HG03469 (cell line): Measurements from ENCODE around the gene PLEKHB2.
"Not testable (repeated sequence)": the region's sequence is repeated elsewhere in the genome, so short reads cannot be mapped to it uniquely, and the experiment has no call there.

ENCODE experiments used
- ATAC-seq: cut with Tn5 transposase; IDR thresholded peaks from one replicate; pipeline ENCODE4 v1.9.1; 2021; ENCODE audit warnings: mild to moderate bottlenecking, moderate library complexity, moderate number of reproducible peaks; ENCODE audit not compliant: unreplicated experiment

PLEKHB2 gene

DNA sequence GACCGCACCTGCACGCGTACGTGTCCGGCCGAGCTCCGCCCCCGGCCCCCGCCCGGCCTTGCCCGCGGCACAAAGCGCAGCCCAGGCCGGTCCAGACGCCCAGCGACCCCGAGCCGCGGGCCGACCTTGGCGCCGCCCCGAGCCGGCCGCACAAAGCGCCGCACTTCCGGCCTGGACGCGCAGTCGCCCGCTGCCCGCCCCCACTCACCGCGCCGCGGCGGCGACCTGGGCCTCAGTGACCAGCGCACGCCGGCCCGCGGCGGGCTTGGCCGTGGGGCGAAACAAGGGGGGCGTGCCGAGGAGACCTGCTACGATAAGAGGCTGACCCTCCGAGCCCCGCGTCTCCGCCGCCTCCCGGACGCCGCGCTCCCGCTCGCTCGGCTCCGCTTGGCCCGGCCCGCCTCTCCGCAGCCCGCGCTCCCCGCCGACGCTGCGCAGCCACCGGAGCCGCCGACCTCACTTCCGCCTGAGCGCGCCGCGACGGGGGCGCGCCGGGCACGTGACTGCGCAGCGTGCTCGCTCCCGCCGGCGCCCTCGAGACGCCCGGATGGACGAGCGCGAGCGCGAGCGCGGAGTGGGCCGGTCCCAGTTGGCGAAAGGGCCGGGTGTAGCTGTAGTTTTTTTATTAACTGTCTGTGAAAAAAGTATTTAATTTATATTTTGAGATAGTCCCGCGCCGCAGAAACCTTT, 12.0 kb upstream of the PLEKHB2 start, which contains the start of gene FAM168B:
Gene FAM168B (minus strand): TSS at position 455 of the 690 bp plus-strand sequence. CDS start 10,814 bp downstream, outside the sequence.
- ATAC-seq = peak; percentile 65

DNA sequence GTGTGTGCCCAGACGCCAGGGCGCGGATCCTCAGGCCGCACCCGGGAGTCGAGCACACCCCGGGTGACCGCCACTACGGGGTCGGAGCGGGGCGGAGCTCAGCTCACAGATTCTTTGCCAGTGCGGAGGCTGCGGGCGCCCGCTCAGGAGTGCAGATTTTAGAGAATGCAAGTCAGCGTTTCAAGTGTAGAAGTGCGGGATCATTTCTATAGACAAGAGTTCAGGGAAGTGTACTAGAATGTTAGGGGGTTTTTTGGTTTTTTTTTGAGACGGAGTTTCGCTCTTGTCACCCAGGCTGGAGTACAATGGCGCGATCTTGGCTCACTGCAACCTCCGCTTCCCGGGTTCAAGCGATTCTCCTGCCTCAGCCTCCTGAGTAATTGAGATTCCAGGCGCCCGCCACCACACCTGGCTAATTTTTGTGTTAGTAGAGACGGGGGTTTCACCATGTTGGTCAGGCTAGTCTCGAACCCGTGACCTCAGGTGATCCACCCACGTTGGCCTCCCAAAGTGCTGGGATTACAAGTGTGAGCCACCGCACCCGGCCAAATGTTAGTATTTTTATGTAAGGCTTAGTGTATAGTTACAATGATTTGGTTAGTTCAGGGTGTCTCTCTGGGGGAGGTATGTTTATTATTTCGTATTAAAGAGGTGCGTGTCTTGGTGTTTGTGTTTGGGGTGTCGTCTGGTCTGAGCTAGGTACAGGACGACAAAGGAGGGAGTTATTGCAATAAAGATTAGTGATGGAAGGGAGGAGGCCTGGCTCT, 11.3 kb upstream of the PLEKHB2 start:
- peak; percentile 56 for ATAC-seq

DNA sequence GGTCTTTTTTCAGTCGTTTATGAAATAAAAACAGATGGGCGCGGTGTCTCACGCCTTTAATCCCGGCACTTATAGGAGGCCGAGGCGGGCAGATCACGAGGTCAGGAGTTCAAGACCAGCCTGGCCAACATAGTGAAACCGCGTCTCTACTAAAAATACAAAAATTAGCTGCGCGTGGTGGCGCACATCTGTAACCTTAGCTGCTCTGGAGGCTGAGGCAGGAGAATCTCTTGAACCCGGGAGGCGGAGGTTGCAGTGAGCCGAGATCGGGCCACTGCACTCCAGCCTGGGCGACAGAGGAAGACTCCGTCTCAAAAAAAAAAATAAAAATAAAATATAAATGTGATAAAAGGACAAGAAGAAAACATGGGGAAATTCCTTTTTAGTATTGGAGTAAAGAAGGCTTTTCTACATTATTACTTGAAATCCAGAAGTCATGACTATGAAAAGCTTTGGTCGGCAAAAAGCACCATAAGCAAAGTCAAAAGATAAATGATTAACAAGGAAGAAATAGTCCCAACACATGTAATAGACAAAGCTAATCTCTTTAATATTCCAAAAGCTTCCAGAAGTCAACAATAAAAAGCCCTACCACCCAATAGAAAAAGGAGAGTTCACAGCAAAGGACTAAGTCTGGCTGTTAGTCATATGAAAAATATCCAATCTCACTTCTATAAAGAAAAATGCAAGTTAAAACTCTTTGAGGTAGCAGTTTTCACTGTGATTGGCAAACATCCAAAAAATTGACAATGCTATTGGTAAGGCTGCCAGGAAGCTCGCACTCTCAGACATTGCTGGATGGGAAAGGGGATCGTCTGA, 10.5 kb upstream of the PLEKHB2 start:
- ATAC-seq = no peak

DNA sequence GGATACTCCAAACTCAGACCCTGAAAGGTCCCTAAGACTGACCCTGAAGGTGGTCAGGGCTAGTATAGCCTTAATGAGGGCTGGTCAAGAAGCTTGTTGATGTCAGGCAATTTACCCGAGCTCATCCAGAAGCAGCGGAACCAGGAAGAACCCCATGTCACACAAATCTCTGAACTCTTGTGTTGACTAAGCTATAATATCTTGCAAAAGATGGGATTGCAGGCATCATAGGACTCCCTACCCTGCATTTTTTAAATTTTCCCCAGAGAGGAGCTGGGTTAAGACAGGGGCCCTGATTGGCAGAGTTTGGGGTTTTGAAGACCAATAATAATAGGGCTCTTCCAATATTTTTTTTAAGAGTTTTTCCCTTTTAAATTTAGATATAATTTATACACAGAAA, 2.0 kb upstream of the PLEKHB2 start:
- no peak for ATAC-seq

DNA sequence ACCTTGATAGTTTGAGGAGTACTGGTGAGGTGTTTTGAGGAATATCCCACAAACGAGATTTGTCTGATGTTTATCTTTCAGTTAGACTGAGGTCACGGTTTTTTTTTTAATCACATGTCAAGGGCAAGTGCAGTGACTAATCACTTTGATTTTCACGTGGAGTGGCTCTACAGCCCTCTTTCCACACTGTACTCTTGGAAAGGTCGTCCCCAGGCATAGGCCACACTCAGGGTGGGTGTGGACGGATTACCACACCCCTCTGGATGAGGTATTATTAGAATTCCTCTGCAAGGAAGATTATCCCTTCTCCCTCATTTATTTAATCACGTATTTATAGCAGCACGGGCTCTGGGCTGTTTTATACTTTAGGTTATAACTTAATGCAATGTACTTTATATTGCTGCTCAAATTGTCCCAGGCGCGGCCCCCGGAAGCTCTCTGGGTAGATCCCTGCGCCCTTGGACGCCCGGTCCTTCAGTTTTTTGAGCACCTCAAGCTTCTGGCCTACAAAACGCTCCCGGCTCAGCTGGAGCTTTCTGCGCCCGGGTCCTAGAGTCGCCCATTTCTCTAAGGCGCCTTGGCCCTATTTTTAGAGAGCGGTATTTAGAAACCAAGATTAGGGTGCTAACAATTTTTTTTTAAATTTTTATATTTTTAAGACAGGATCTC, 515 bp upstream of the PLEKHB2 start:
- peak; percentile 34 for ATAC-seq

DNA sequence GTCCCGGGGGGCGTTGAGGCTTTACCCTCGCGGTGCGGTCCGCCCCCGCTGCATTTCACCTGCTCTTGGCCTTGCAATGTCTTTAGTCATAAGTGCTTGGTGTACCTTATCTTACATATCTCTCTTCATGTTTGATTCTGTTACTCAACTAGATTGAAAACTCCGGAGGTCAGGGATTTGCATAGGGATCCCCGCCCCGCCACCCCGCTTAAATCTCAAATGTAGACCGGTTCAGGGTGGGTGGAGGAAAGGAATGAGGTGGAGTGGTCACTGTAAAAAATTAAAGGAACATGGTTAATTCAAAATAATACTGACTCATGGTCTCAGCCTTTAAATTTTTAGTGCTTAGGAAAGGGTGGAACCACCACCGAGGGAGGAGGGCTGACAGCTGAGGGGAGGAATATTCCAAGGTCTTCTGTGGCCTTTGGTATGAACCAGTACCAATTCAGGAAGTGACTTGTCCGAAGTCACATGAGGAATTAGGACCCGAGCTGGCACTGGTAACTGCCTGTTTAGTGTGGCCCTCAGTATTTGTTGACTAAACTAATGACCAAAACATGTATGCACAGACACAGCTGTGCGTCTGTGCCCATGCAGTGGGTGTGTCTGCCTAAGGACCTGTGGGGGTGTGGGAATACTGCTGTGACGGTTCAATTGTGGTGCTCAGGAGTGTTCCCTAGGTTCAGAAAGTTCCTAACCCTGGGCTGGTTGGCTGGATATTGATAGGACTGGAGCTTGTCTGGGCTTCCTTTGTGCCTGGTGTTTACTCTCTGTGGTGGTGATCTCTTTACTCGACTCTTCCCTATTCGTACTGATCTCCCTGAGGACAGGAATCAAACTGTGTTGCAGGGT, 1.0 kb downstream of the PLEKHB2 start:
- no peak for ATAC-seq

DNA sequence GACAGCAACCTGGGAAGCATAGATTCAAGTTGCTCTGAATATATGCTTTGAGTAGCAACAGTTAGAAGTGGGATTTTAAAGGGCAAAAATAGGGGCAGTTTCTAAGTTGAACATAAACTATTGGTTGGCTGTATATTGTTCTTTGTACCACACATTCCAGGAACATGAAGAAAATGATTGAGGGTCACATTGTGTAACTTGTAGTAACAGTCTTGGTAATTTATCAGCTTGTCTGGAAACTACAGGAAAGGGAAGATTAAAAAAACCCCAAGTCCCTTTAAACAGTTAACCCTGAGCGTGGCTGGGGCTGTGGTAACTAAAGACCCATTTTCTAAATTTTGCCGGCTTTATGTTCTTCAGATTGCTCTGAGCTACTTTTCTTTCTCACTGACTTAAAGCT, 7.4 kb downstream of the PLEKHB2 start:
- no peak for ATAC-seq

DNA sequence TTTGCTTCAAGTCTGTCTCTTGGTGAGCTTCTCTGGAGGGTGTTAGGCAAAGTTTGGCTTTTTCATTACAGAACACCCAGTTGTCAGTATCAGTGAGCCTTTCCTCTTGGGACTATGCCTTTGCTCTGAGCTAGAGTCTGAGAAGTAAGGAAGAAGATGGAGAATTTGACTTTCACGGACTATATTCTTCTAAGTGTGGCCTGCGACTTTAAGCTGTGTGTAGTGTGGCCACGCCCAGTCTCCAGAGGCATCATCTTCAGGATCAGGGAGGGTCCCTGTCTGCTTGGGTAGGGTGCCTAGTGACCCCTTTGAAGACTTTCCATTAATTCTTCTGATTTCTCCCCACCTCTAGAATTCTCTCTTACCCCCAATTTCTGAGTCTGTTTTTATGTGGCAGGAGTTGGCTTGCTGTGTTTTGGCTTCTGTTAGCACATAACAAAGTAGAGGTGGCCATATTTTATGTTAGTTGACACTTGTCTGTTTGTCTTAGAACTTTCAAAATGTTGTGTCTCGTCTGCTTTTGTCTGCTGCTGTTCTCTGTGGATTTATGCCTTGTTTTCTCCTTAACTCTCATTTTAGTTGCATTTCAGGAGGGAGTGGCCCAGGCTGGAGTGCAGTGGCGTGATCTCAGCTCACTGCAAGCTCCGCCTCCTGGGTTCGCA, 8.6 kb downstream of the PLEKHB2 start:
- ATAC-seq = no peak

DNA sequence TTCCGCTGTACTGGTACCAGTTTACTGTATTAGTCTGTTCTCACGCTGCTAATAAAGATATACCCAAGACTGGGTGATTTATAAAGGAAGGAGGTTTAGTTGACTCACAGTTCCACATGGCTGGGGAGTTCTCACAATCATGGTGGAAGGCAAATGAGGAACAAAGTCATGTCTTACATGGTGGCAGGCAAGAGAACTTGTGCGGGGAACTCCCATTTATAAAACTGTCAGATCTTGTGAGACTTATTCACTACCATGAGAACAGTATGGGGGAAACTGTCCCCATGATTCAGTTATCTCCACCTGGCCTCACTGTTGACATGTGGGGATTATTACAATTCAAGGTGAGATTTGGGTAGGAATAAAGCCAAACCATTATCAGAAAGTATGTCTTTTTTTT, 9.8 kb downstream of the PLEKHB2 start:
- not testable (repeated sequence) for ATAC-seq

DNA sequence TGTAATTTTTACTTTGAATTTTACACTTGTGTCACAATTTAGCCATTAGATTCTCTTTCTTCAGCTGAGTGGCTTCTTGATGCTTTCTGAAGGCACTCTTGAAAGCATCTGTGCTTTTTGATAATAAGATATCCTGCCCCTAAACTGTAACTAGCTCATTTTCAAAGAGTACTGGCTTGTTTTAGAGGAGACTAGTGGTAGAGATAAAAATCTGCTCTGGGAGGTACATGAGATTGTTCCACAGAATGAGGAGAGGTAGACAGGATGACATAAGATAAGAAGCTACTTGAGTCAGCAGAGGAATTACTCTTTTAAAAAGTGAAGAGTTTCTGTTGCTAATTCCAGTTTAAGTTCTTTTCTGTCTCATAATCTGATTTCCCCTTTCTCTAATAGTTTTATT, 10.6 kb downstream of the PLEKHB2 start:
- no peak for ATAC-seq

DNA sequence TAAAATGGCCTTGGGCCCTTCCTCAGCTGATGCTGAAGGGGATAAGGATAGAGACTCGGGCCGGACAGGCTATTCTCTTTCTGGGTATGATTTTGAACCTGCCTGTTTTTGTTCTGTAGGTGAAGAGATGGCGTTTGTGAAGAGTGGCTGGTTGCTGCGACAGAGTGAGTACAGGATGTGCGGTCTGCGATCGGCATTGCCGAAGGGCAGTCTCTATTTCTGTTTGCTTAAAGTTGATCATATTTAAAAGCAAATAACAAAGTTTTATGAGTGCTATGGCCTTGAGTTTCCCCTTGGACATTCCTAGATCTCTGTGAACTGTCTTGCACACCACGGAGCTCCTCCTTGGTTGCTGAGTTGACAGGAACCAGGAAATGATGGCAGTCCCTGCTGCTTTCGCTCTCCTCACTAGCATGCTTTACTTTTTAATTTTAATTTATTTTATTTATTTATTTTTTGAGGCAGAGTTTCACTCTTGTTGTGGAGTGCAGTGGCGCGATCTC, 15.7 kb downstream of the PLEKHB2 start:
- ATAC-seq = no peak

DNA sequence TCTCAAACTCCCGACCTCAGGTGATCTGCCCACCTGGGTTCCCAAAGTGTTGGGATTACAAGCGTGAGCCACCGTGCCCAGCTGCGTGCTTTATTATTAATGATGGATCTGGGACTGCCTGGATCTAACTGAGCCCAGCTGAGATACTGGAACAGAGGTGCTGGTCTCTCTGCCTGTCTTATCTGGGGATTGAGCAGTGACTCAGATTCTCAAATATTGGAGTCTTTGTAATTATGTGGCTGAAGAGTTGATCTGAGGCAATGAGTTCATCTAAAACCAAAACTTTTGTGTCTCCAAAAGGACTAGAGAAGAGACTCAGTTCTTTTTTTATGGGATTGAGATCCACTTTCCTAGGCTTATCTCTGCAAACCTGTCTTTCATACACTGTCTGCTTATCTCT, 16.3 kb downstream of the PLEKHB2 start:
- ATAC-seq = no peak

DNA sequence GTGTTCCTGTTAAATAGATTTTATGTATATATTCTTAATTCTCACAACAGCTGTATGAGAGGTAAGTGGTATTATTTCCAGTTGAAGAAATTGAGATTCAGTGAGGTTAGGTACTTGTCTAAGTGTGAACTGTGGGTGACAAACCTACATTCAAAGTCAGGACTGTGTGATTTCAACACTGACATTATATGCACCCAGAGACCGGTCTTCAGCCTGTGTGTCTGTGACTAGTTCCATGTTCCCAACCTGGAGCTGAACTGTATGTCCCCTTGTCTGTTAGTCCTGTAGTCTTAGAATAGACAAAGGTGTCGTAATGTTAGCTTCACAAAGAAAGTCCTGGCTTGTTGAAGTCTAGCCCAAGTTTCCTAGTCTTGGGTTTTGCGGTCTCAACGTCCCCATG, 17.4 kb downstream of the PLEKHB2 start:
- ATAC-seq = no peak

DNA sequence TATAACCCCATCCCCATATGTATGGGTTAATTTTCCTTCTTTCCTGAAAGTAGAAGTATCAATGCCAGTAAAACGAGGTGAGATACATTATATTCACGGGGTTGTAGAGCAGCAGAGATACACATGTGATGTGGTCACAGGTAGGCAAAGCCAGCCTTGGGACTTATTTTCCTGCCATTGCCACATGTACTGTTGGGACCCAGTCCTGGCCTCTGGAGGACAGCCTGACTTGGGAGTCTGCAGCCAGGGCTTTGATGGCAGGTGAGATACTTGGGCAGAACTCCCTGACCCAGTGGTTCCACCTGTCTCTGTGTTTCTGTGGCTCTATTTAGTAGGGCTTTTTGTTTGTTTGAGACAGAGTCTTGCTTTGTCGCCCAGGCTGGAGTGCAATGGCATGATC, 18.1 kb downstream of the PLEKHB2 start:
- no peak for ATAC-seq

DNA sequence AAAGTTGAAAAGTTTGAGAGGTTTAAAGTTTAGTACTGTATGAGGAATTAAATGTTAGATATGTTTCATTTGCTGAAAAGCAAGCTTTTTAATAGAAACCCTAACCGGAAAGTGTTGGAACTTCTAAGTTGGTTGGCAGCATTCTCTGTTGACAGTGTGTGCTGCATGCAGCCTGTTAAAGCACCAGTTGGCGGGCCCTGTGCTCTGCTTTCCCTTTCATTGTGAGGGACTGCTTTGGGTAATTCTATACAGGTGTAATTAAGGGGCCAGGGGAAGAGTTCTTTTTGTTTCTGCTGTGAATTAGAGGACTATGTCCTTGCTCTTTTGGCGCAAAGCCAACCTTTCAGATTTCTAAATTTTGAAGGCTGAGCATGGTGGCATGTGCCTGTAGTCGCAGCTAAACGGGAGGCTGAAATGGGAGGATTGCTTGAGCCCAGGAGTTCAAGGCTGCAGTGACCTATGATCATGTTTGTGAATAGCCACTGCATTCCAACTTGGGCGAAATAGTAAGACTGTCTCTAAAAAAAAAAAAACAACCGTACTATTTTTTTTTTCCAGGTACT, 20.1 kb downstream of the PLEKHB2 start:
- ATAC-seq = no peak

DNA sequence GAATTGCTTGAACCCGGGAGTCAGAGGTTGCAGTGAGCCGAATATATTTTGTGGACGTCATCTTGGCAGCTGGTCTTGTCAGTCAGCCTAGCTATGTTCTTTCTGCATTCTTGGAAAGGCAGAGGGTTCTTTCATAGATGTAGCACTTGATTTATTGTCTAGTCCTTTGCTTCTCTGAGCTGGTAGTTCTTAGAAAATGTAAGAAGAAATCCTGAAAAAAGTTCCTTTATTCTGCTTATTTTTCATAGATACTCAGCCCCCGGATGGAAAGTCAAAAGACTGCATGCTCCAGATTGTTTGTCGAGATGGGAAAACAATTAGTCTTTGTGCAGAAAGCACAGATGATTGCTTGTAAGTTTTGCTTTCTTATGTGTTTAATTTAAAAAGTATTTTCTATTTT, 21.3 kb downstream of the PLEKHB2 start:
- ATAC-seq = no peak

DNA sequence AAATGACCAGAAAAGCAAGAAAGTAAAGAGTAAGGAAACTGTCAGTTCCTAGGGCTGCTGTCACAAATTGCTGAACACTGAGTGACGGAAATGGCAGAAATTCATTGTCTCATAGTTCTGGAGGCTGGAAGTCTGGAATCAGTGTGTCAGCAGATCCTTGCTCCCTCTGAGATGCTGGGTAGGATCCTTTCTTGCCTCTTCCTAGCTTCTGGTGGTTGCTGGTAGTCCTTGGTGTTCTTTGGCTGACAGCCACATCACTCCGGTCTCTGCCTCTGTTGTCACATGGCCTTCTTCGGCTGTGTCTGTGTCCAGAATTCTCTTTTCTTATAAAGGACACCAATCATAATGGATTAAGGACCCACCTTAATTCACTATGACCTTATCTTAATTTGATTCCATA, 21.9 kb downstream of the PLEKHB2 start:
- ATAC-seq = no peak

DNA sequence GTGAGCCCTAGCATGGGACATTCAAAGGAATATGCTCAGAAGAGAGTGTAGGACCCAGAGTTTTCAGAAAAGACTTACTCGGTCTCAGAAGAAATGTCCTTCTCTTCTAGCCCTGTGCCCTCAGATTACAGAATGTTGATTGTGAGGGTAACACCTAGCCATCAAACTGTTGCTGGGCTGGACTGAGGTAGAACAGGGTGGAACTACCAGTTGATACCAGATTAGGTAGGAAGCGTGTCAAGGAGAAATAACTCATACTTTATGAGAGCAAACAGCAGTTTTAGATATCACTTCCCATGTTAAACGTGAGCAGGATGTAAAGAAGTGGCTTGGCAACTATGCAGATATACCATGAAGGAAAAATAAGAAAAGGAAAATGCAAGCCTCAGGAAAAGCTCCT, 22.8 kb downstream of the PLEKHB2 start:
- ATAC-seq = no peak

DNA sequence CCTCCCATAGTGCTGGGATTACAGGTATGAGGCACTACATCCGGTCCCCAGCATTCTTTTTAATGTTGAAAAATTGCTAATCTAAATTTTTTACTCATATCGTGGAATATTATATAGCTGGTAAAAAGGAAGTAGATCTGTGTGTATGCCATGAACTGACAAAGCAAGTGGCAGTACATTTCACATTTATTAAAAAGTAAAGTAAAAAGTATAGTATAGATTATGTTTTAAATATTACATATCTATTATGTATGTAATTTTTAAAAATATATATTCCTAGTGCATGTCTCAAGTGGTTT, 25.1 kb downstream of the PLEKHB2 start:
- no peak for ATAC-seq
